Measurements from ENCODE around the gene RBM22. TPM values are rescaled to one million over a fixed set of nuclear protein-coding genes. Genes with fewer than 3 reads are reported as not detected.

Gene RBM22
- total RNA-seq, 2 experiments from 2014 or later = 98.2 to 101 TPM

- TF ChIP-seq CTCF (IDR thresholded peaks at IDR 0.05) = no peak
- Mint-ChIP-seq H3K27ac (no peak overlapping the region), H3K4me3 (no peak overlapping the region), H3K9me3 (no peaks in the 10 kb centered on the region), H3K36me3 (ENCODE audit: low read depth) (no peaks in the 10 kb centered on the region), H3K4me1 (ENCODE audit: low read depth) (peaks cover 10% of the 10 kb centered on the region), H3K27me3 (no peaks in the 10 kb centered on the region)
- intact Hi-C loops (cut with DNase I, micrococcal nuclease) = loop anchor here in 1 of 2 experiments (10.0 kb wide), 1 partner anchor 591 kb away; no protein-coding TSS in a partner anchor
- Histone ChIP-seq H3K27me3 (ENCODE audit: control insufficient read depth in 1 of 2, insufficient read depth in 2 of 2, low read length in 2 of 2) (no peaks in the 10 kb centered on the region), H3K36me3 (ENCODE audit: insufficient read depth, low read length) (no peaks in the 10 kb centered on the region), H3K4me1 (ENCODE audit: insufficient read depth, low read length) (peaks cover 15% of the 10 kb centered on the region), H3K4me3 (ENCODE audit: low read length) (no peak overlapping the region), H3K9me3 (ENCODE audit: control insufficient read depth in 1 of 2, insufficient read depth in 1 of 2, low read length in 2 of 2) (no peaks in the 10 kb centered on the region), H3K27ac (ENCODE audit: low read depth in 1 of 2, low read length in 2 of 2) (no peak overlapping the region)
- peak in 1 of 14 experiments; percentile 32 for DNase-seq
- ChIA-PET POLR2A (interaction anchor here (1.1 kb wide), 1 partner anchor 47 kb away, joined by 3 read pairs; the partner anchor contains the start of gene RBM22), CTCF (no interaction called here)
- no peak for ATAC-seq (ENCODE audit: poor library complexity)
These were observed 46.9 kb downstream of the RBM22 start for GRCh38 chr5:150653762-150654556.

GRCh38 chr5:150653145-150653761, 47.6 kb downstream of the RBM22 start:
- Histone ChIP-seq H3K27ac (ENCODE audit: low read depth in 1 of 2, low read length in 2 of 2) (no peak overlapping the region), H3K9me3 (ENCODE audit: control insufficient read depth in 1 of 2, insufficient read depth in 1 of 2, low read length in 2 of 2) (no peaks in the 10 kb centered on the region), H3K4me1 (ENCODE audit: insufficient read depth, low read length) (peaks cover 15% of the 10 kb centered on the region), H3K27me3 (ENCODE audit: control insufficient read depth in 1 of 2, insufficient read depth in 2 of 2, low read length in 2 of 2) (no peaks in the 10 kb centered on the region), H3K36me3 (ENCODE audit: insufficient read depth, low read length) (no peaks in the 10 kb centered on the region), H3K4me3 (ENCODE audit: low read length) (no peak overlapping the region)
- no peaks in the 10 kb centered on the region for H3K27me3 Mint-ChIP-seq
- no peak for TF ChIP-seq CTCF (IDR thresholded peaks at IDR 0.05)
- H3K27ac Mint-ChIP-seq = no peak overlapping the region
- POLR2A ChIA-PET = no interaction called here
- CTCF ChIA-PET = no interaction called here
- peaks cover 10% of the 10 kb centered on the region for H3K4me1 Mint-ChIP-seq (ENCODE audit: low read depth)
- DNase-seq (no peak), ATAC-seq (ENCODE audit: poor library complexity) (no peak)
- no peaks in the 10 kb centered on the region for H3K9me3 Mint-ChIP-seq
- H3K4me3 Mint-ChIP-seq = no peak overlapping the region
- intact Hi-C loops (cut with DNase I, micrococcal nuclease) = loop anchor here in 1 of 2 experiments (10.0 kb wide), 1 partner anchor 592 kb away; no protein-coding TSS in a partner anchor
- H3K36me3 Mint-ChIP-seq (ENCODE audit: low read depth) = no peaks in the 10 kb centered on the region

GRCh38 chr5:150651924-150652671, 48.8 kb downstream of the RBM22 start:
- DNase-seq (no peak), ATAC-seq (ENCODE audit: poor library complexity) (no peak)
- Mint-ChIP-seq H3K4me1 (ENCODE audit: low read depth) (peaks cover 5% of the 10 kb centered on the region), H3K36me3 (ENCODE audit: low read depth) (no peaks in the 10 kb centered on the region), H3K9me3 (no peaks in the 10 kb centered on the region), H3K27ac (no peak overlapping the region), H3K4me3 (no peak overlapping the region), H3K27me3 (no peaks in the 10 kb centered on the region)
- intact Hi-C loops (cut with DNase I, micrococcal nuclease) = loop anchor here in 1 of 2 experiments (10.0 kb wide), 1 partner anchor 593 kb away; no protein-coding TSS in a partner anchor
- no peak overlapping the region for H3K27ac ChIP-seq (ENCODE audit: low read depth in 1 of 2, low read length in 2 of 2)
- ChIA-PET CTCF (no interaction called here), POLR2A (no interaction called here)
- no peaks in the 10 kb centered on the region for H3K27me3 ChIP-seq (ENCODE audit: control insufficient read depth in 1 of 2, insufficient read depth in 2 of 2, low read length in 2 of 2)
- TF ChIP-seq CTCF (IDR thresholded peaks at IDR 0.05) = no peak
- H3K36me3 ChIP-seq (ENCODE audit: insufficient read depth, low read length) = no peaks in the 10 kb centered on the region
- H3K4me3 ChIP-seq (ENCODE audit: low read length) = no peak overlapping the region
- peaks cover 10% of the 10 kb centered on the region for H3K4me1 ChIP-seq (ENCODE audit: insufficient read depth, low read length)
- no peaks in the 10 kb centered on the region for H3K9me3 ChIP-seq (ENCODE audit: control insufficient read depth in 1 of 2, insufficient read depth in 1 of 2, low read length in 2 of 2)

Measured in CD4-positive, alpha-beta T cell (primary cell).